Natural killer cell treated with Interleukin-12 subunit alpha and Interleukin-12 subunit beta and Interleukin-15 and Interleukin-18, amount 100 ng/mL, for 72 hours (primary cell): Measurements from ENCODE around the gene IL17RB. TPM values are rescaled to one million over a fixed set of nuclear protein-coding genes. Genes with fewer than 3 reads are reported as not detected.
A peak's percentile ranks its signal among the peaks of the same experiment; 100 is the strongest.

Experiments used
- ATAC-seq, 2 donors: fragments of 150-1000 bp; cut with Tn5 transposase in 1 of 2; sonication (Bioruptor Pico), chemical (Tn5 transposase) in 1 of 2; 2 replicates each; pipeline ENCODE4 v1.10.0; 2021
- DNase-seq: peaks from one replicate; pipeline ENCODE4 v3.0.0; 2022; ENCODE audit warnings: low spot score
- H3K27ac Mint-ChIP-seq, 2 donors: 1 replicate in 1 of 2; 2 replicates in 1 of 2; pipeline ENCODE4 v1.8.0; 2022; ENCODE audit warnings: mixed read lengths in 2 of 2, mild to moderate bottlenecking in 1 of 2, moderate library complexity in 1 of 2
- H3K27me3 Mint-ChIP-seq, 2 donors: 1 replicate in 1 of 2; 2 replicates in 1 of 2; pipeline ENCODE4 v1.8.0; 2022; ENCODE audit warnings: mixed read lengths in 2 of 2
- H3K36me3 Mint-ChIP-seq: one replicate; pipeline ENCODE4 v1.8.0; 2022; ENCODE audit warnings: mixed read lengths
- H3K4me1 Mint-ChIP-seq, 2 donors: 1 replicate in 1 of 2; 2 replicates in 1 of 2; pipeline ENCODE4 v1.8.0; 2022; ENCODE audit warnings: low read depth in 2 of 2, mixed read lengths in 2 of 2, mild to moderate bottlenecking in 1 of 2
- H3K4me3 Mint-ChIP-seq: one replicate; pipeline ENCODE4 v1.8.0; 2022; ENCODE audit warnings: mixed read lengths
- H3K9me3 Mint-ChIP-seq: 2 replicates; pipeline ENCODE4 v1.8.0; 2022; ENCODE audit warnings: mixed read lengths
- total RNA-seq, 2 donors: library from RNA; stranded (reverse); gene quantifications; one replicate each; pipeline ENCODE4 v1.2.3, GENCODE V29; 2022

IL17RB gene
- total RNA-seq, 2 donors from 2014 or later: 1.2 to 2.7 TPM

DNA sequence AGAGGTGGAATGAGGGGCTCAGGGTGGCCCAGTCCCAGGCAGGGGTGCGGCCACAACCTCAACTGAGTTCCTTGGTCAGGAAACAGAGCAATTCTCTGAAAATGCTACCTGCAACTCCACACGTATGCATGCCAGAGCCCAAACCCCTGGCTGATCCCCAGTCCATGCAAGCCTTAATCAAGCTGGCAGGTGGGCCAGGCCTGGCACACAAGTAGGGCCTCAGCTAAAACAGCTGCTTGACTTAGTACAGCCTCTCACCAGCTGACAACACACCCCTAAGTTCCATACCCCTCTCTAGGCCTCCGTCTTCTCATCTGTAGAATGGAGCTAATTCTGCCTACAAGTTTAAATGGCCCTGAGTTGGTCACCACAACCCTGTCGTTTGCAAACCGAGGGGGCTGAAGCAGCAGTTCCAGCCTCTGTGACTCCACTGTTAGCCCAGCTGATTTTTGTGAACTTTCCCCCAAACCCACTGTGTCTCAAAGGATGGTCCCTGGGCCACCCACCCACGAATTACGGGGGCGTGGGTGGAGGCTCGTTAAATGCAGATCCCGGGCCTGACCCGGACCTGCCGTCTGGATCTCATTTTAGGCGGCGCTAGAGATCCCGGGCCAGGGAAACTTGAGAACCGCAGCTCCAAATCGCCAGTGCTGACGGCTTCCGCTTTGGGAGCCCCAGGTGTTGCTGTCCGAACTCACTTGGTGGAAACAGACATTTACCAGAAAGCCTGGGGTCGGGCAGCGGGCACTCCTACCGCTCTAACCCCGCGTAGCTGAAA lies 1.1 kb upstream of the IL17RB start:
- peaks cover 32 to 36% of the 10 kb centered on the region in 2 donors for H3K27me3 Mint-ChIP-seq

DNA sequence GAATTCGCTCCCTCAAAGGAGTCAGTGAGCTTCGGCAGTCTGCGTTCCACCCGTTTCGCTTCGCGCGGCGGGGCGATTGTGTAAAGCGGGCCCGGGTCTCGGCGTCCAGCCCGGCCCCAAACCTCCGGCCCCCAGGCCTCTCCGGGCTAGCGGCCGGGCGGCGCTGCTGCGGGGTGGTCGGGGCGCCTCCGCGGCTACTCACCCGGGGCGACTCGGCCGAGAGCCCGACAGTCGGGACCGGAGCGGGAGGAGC lies 561 bp upstream of the IL17RB start:
- H3K27me3 Mint-ChIP-seq: peaks cover 33 to 37% of the 10 kb centered on the region in 2 donors
- H3K27ac Mint-ChIP-seq: no peak overlapping the region
- no peak overlapping the region for H3K4me3 Mint-ChIP-seq
- ATAC-seq: peak; percentile 8 to 17
- no peaks in the 10 kb centered on the region for H3K9me3 Mint-ChIP-seq
- DNase-seq: no peak
- no peaks in the 10 kb centered on the region for H3K36me3 Mint-ChIP-seq
- no peaks in the 10 kb centered on the region for H3K4me1 Mint-ChIP-seq

More for the DNA sequence above, 1.1 kb upstream of the IL17RB start:
- peak overlapping the region; percentile 9 for H3K4me3 Mint-ChIP-seq
- DNase-seq: no peak
- no peaks in the 10 kb centered on the region for H3K9me3 Mint-ChIP-seq
- no peak overlapping the region for H3K27ac Mint-ChIP-seq
- no peaks in the 10 kb centered on the region for H3K4me1 Mint-ChIP-seq
- ATAC-seq: no peak
- H3K36me3 Mint-ChIP-seq: no peaks in the 10 kb centered on the region

DNA sequence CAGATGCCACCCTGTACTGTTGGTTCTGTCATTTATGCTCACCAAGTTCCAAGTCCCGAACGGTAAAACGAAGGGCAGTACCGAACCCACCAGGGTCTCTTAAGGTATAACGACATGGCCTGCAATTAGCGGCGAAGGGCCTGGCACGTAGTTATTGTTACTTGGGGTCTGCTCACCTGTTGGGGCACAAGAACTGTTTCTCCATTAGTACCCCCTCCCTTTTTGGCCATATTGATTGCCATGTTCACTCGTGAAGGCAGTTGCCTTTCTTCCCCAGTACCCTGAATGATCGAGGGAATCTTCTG lies 435 bp downstream of the IL17RB start:
- peak overlapping the region; percentile 47 for H3K4me3 Mint-ChIP-seq
- no peaks in the 10 kb centered on the region for H3K36me3 Mint-ChIP-seq
- H3K27me3 Mint-ChIP-seq: peaks cover 38 to 44% of the 10 kb centered on the region in 2 donors
- ATAC-seq (no peak), DNase-seq (no peak)
- H3K27ac Mint-ChIP-seq: no peak overlapping the region
- no peaks in the 10 kb centered on the region for H3K4me1 Mint-ChIP-seq
- no peaks in the 10 kb centered on the region for H3K9me3 Mint-ChIP-seq

DNA sequence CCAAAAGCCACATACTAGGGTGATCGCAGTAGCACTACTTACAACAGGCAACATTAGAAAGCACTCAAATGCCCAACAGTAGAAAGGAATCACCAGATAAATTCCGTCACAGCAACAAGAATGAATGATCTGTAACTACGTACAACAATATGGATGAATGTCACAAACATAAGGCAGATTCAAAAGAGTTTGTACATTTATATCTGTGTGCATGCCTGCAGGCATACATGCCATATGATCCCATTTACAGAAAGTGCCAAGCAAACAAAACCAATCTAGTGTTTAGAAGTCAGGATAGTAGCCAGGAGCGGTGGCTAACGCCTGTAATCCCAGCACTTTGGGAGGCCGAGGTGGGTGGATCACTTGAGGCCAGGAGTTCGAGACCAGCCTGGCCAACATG lies 3.5 kb downstream of the IL17RB start:
- H3K27me3 Mint-ChIP-seq: peaks cover 21 to 29% of the 10 kb centered on the region in 2 donors
- no peaks in the 10 kb centered on the region for H3K36me3 Mint-ChIP-seq
- no peak overlapping the region for H3K4me3 Mint-ChIP-seq
- no peaks in the 10 kb centered on the region for H3K4me1 Mint-ChIP-seq
- ATAC-seq: no peak
- no peaks in the 10 kb centered on the region for H3K9me3 Mint-ChIP-seq
- no peak for DNase-seq
- H3K27ac Mint-ChIP-seq: no peak overlapping the region

DNA sequence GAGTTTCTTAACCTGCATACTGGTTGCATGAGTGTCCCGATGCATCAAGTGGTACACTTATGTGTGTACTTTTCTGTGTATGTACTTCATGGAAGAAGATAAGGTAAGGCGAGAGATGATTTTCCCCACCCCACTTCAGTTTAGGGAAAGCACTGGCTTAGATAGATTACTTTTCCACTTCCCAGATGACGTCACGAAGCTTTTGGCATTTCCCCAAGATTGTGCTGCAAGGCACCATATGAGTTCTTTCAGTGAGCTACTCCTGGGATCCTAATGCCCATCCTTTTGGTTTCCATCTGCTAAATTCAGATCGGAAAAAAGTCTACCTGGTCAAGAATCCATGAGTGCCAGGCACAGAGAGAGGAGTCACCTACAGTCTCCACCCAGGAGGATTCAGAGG lies 4.5 kb downstream of the IL17RB start:
- peaks cover 21 to 27% of the 10 kb centered on the region in 2 donors for H3K27me3 Mint-ChIP-seq
- DNase-seq (no peak), ATAC-seq (no peak)
- no peaks in the 10 kb centered on the region for H3K4me1 Mint-ChIP-seq
- no peaks in the 10 kb centered on the region for H3K9me3 Mint-ChIP-seq
- no peaks in the 10 kb centered on the region for H3K36me3 Mint-ChIP-seq
- H3K4me3 Mint-ChIP-seq: no peak overlapping the region
- no peak overlapping the region for H3K27ac Mint-ChIP-seq

DNA sequence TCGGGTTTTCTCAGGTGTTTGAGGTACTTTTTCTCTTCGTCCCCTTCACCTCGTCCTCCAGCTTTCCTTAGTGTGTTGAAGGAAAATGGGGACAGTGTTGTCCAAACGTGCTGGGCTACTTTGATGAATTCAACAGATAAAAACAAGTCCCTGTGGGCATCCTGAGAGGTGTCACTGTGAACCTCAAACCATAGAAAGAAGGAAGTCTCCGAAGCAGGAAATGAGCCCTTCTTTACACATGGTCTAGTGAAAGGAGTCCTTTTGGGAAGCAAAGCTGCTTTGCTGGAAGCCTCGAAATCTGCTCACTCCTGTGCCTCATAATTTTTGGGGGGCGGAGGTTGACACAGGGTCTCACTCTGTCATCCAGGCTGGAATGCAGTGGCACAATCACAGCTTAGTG lies 10.6 kb downstream of the IL17RB start:
- peaks cover 6% of the 10 kb centered on the region for H3K36me3 Mint-ChIP-seq
- no peak overlapping the region for H3K4me3 Mint-ChIP-seq
- ATAC-seq: no peak
- no peak for DNase-seq
- peaks cover 0 to 6% of the 10 kb centered on the region in 2 donors for H3K4me1 Mint-ChIP-seq
- H3K27me3 Mint-ChIP-seq: no peaks in the 10 kb centered on the region
- no peaks in the 10 kb centered on the region for H3K9me3 Mint-ChIP-seq
- no peak overlapping the region for H3K27ac Mint-ChIP-seq

DNA sequence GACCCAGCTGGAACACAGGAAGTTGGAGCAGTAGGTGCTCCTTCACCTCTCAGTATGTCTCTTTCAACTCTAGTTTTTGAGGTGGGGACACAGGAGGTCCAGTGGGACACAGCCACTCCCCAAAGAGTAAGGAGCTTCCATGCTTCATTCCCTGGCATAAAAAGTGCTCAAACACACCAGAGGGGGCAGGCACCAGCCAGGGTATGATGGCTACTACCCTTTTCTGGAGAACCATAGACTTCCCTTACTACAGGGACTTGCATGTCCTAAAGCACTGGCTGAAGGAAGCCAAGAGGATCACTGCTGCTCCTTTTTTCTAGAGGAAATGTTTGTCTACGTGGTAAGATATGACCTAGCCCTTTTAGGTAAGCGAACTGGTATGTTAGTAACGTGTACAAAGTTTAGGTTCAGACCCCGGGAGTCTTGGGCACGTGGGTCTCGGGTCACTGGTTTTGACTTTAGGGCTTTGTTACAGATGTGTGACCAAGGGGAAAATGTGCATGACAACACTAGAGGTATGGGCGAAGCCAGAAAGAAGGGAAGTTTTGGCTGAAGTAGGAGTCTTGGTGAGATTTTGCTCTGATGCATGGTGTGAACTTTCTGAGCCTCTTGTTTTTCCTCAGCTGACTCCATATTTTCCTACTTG lies 11.9 kb downstream of the IL17RB start:
- no peak for ATAC-seq
- H3K27me3 Mint-ChIP-seq: no peaks in the 10 kb centered on the region
- DNase-seq: no peak
- no peaks in the 10 kb centered on the region for H3K9me3 Mint-ChIP-seq
- no peak overlapping the region for H3K4me3 Mint-ChIP-seq
- H3K36me3 Mint-ChIP-seq: peaks cover 6% of the 10 kb centered on the region
- no peak overlapping the region for H3K27ac Mint-ChIP-seq
- peaks cover 0 to 6% of the 10 kb centered on the region in 2 donors for H3K4me1 Mint-ChIP-seq

DNA sequence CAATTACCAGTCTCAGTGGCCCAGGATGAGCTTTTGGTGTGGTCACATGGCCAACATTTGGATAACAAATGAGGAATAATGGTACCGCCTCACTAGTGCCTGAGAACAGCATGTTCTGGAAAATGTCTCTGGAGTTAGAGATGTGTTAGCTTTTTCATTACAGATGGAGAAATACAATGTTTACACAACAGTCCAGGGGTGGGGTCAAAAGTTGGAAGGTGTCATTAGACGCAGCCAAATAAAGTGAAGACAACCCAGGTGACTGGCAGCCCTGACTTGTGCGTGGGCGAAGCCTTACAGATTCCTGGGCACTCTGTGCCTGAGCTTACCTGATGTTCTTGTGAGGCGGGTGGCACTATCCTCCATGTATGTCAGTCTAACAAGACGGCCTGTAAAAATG lies 12.8 kb downstream of the IL17RB start:
- Mint-ChIP-seq H3K27ac (no peak overlapping the region), H3K4me3 (no peak overlapping the region), H3K27me3 (no peaks in the 10 kb centered on the region), H3K9me3 (no peaks in the 10 kb centered on the region), H3K4me1 (peaks cover 0 to 6% of the 10 kb centered on the region in 2 donors), H3K36me3 (peaks cover 6% of the 10 kb centered on the region)
- no peak for DNase-seq
- no peak for ATAC-seq

GRCh38 chr3:53860196-53860595 lies 13.8 kb downstream of the IL17RB start:
- H3K27me3 Mint-ChIP-seq: no peaks in the 10 kb centered on the region
- H3K9me3 Mint-ChIP-seq: no peaks in the 10 kb centered on the region
- peaks cover 0 to 6% of the 10 kb centered on the region in 2 donors for H3K4me1 Mint-ChIP-seq
- DNase-seq (no peak), ATAC-seq (no peak)
- no peak overlapping the region for H3K27ac Mint-ChIP-seq
- H3K36me3 Mint-ChIP-seq: peaks cover 6% of the 10 kb centered on the region
- H3K4me3 Mint-ChIP-seq: no peak overlapping the region

GRCh38 chr3:53862241-53862640 lies 15.9 kb downstream of the IL17RB start:
- H3K4me1 Mint-ChIP-seq: peaks cover 0 to 5% of the 10 kb centered on the region in 2 donors
- no peaks in the 10 kb centered on the region for H3K27me3 Mint-ChIP-seq
- peaks cover 6% of the 10 kb centered on the region for H3K36me3 Mint-ChIP-seq
- ATAC-seq (no peak), DNase-seq (no peak)
- H3K4me3 Mint-ChIP-seq: no peak overlapping the region
- no peak overlapping the region for H3K27ac Mint-ChIP-seq
- no peaks in the 10 kb centered on the region for H3K9me3 Mint-ChIP-seq

- peaks cover 10% of the 10 kb centered on the region for H3K36me3 Mint-ChIP-seq
- H3K9me3 Mint-ChIP-seq: no peaks in the 10 kb centered on the region
- H3K27ac Mint-ChIP-seq: no peak overlapping the region
- DNase-seq (no peak), ATAC-seq (no peak)
- no peaks in the 10 kb centered on the region for H3K27me3 Mint-ChIP-seq
- no peak overlapping the region for H3K4me3 Mint-ChIP-seq
- H3K4me1 Mint-ChIP-seq: peaks cover 0 to 3% of the 10 kb centered on the region in 2 donors
These were observed 16.8 kb downstream of the IL17RB start for GRCh38 chr3:53863145-53863544.

DNA sequence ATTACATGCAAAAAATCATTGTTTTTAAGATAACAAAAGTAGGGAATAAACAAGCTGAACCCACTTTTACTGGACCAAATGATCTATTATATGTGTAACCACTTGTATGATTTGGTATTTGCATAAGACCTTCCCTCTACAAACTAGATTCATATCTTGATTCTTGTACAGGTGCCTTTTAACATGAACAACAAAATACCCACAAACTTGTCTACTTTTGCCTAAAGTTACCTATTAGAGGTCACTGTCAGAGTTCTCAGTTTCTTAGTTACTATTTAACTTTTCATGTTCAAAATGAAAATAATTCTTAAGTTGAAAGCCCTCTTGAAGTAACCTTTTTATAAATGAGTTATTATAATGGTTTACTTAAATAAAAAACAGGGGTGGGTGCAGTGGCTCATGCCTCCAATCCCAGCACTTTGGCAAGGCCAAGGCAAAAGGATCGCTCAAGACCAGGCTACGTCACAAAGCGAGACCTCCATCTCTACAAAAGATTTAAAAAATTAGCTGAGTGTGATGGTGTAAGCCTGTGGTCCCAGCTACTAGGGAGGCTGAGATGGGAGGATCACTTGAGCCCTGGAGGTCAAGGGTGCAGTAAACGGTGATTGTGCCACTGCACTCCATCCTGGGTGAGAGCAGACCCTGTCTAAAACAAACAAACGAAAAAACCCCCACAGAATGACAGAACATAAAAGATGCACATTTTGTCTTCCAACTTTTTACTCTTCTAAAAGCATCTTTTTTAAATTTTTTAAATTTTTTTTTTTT lies 19.5 kb downstream of the IL17RB start:
- H3K27ac Mint-ChIP-seq: no peak overlapping the region
- DNase-seq: no peak
- H3K27me3 Mint-ChIP-seq: no peaks in the 10 kb centered on the region
- peaks cover 0 to 6% of the 10 kb centered on the region in 2 donors for H3K4me1 Mint-ChIP-seq
- H3K4me3 Mint-ChIP-seq: no peak overlapping the region
- ATAC-seq: no peak
- H3K36me3 Mint-ChIP-seq: peaks cover 24% of the 10 kb centered on the region
- H3K9me3 Mint-ChIP-seq: no peaks in the 10 kb centered on the region

GRCh38 chr3:53880396-53881345 lies 34.3 kb downstream of the IL17RB start:
- Mint-ChIP-seq H3K4me1 (peaks cover 28 to 31% of the 10 kb centered on the region in 2 donors), H3K27ac (peak overlapping the region; percentile 55 to 89), H3K36me3 (peaks cover 41% of the 10 kb centered on the region), H3K4me3 (peak overlapping the region; percentile 96), H3K27me3 (no peaks in the 10 kb centered on the region), H3K9me3 (no peaks in the 10 kb centered on the region)
- ATAC-seq (no peak), DNase-seq (no peak)
